Endothelial cell (in vitro differentiated cells): Measurements from ENCODE around the gene CCDC9B. TPM values are rescaled to one million over a fixed set of nuclear protein-coding genes. Genes with fewer than 3 reads are reported as not detected.

ENCODE experiments used
- DNase-seq: peaks from one replicate; pipeline ENCODE4 v3.0.0; 2021; ENCODE audit warnings: low spot score
- H3K27ac Mint-ChIP-seq: one replicate; pipeline ENCODE4 v1.8.0; 2021; ENCODE audit warnings: mixed read lengths, inconsistent platforms; ENCODE audit not compliant: unreplicated experiment
- H3K27me3 Mint-ChIP-seq: one replicate; pipeline ENCODE4 v1.8.0; 2021; ENCODE audit warnings: mild to moderate bottlenecking, moderate library complexity, mixed read lengths, inconsistent platforms; ENCODE audit not compliant: unreplicated experiment
- H3K36me3 Mint-ChIP-seq: one replicate; pipeline ENCODE4 v1.8.0; 2021; ENCODE audit warnings: mild to moderate bottlenecking, low read depth, mixed read lengths, inconsistent platforms; ENCODE audit not compliant: unreplicated experiment
- H3K4me1 Mint-ChIP-seq: one replicate; pipeline ENCODE4 v1.8.0; 2021; ENCODE audit warnings: mild to moderate bottlenecking, mixed read lengths, inconsistent platforms; ENCODE audit not compliant: unreplicated experiment
- H3K4me3 Mint-ChIP-seq: one replicate; pipeline ENCODE4 v1.8.0; 2021; ENCODE audit warnings: mild to moderate bottlenecking, mixed read lengths, inconsistent platforms; ENCODE audit not compliant: unreplicated experiment
- H3K9me3 Mint-ChIP-seq: one replicate; pipeline ENCODE4 v1.8.0; 2021; ENCODE audit warnings: mixed read lengths, inconsistent platforms; ENCODE audit not compliant: unreplicated experiment
- CTCF ChIP-seq: fragments of 200-600 bp; sonication (generic); IDR thresholded peaks from one replicate; pipeline ENCODE4 v1.5.0; 2021; ENCODE audit warnings: antibody characterized with exemption; ENCODE audit not compliant: unreplicated experiment
- total RNA-seq: library from RNA; stranded (reverse); fragmentation: NEBNext Ultra II Directional; extraction: Animal tissue kit (Norgen Biotek cat#: 25700); gene quantifications from one replicate; pipeline ENCODE4 v1.2.1, GENCODE V29; 2021; ENCODE audit not compliant: unreplicated experiment

CCDC9B gene
- total RNA-seq, 1 donor from 2014 or later = 0.92 TPM

GRCh38 chr15:40300367-40300766 is 40.4 kb downstream of the CCDC9B start:
- H3K36me3 Mint-ChIP-seq = peaks cover 27% of the 10 kb centered on the region
- H3K9me3 Mint-ChIP-seq = no peaks in the 10 kb centered on the region
- no peak for DNase-seq
- TF ChIP-seq CTCF = no peak
- peaks cover 21% of the 10 kb centered on the region for H3K27me3 Mint-ChIP-seq
- H3K27ac Mint-ChIP-seq = no peak overlapping the region
- peaks cover 11% of the 10 kb centered on the region for H3K4me1 Mint-ChIP-seq
- no peak overlapping the region for H3K4me3 Mint-ChIP-seq

GRCh38 chr15:40298216-40298935 is 42.4 kb downstream of the CCDC9B start:
- no peaks in the 10 kb centered on the region for H3K9me3 Mint-ChIP-seq
- no peak for DNase-seq
- peaks cover 13% of the 10 kb centered on the region for H3K4me1 Mint-ChIP-seq
- H3K36me3 Mint-ChIP-seq = peaks cover 27% of the 10 kb centered on the region
- no peak overlapping the region for H3K4me3 Mint-ChIP-seq
- H3K27me3 Mint-ChIP-seq = peaks cover 21% of the 10 kb centered on the region
- H3K27ac Mint-ChIP-seq = no peak overlapping the region
- no peak for TF ChIP-seq CTCF

GRCh38 chr15:40297356-40297755 is 43.4 kb downstream of the CCDC9B start:
- H3K27ac Mint-ChIP-seq = no peak overlapping the region
- H3K4me3 Mint-ChIP-seq = no peak overlapping the region

GRCh38 chr15:40296561-40297230 is 44.0 kb downstream of the CCDC9B start:
- peak overlapping the region; percentile 56 for H3K4me3 Mint-ChIP-seq
- peak overlapping the region; percentile 52 for H3K27ac Mint-ChIP-seq
- H3K9me3 Mint-ChIP-seq = no peaks in the 10 kb centered on the region
- DNase-seq = no peak
- peaks cover 12% of the 10 kb centered on the region for H3K4me1 Mint-ChIP-seq
- H3K27me3 Mint-ChIP-seq = peaks cover 24% of the 10 kb centered on the region
- no peak for TF ChIP-seq CTCF
- H3K36me3 Mint-ChIP-seq = peaks cover 27% of the 10 kb centered on the region

More at GRCh38 chr15:40297356-40297755, 43.4 kb downstream of the CCDC9B start:
- TF ChIP-seq CTCF = no peak
- Mint-ChIP-seq H3K4me1 (peaks cover 16% of the 10 kb centered on the region), H3K27me3 (peaks cover 24% of the 10 kb centered on the region), H3K9me3 (no peaks in the 10 kb centered on the region), H3K36me3 (peaks cover 27% of the 10 kb centered on the region)
- no peak for DNase-seq
